Measurements from ENCODE around the gene DCXR. TPM values are rescaled to one million over a fixed set of nuclear protein-coding genes. Genes with fewer than 3 reads are reported as not detected.
A peak's percentile ranks its signal among the peaks of the same experiment; 100 is the strongest.

Gene DCXR
- total RNA-seq, 1 experiment from 2014 or later: 111 TPM

DNA sequence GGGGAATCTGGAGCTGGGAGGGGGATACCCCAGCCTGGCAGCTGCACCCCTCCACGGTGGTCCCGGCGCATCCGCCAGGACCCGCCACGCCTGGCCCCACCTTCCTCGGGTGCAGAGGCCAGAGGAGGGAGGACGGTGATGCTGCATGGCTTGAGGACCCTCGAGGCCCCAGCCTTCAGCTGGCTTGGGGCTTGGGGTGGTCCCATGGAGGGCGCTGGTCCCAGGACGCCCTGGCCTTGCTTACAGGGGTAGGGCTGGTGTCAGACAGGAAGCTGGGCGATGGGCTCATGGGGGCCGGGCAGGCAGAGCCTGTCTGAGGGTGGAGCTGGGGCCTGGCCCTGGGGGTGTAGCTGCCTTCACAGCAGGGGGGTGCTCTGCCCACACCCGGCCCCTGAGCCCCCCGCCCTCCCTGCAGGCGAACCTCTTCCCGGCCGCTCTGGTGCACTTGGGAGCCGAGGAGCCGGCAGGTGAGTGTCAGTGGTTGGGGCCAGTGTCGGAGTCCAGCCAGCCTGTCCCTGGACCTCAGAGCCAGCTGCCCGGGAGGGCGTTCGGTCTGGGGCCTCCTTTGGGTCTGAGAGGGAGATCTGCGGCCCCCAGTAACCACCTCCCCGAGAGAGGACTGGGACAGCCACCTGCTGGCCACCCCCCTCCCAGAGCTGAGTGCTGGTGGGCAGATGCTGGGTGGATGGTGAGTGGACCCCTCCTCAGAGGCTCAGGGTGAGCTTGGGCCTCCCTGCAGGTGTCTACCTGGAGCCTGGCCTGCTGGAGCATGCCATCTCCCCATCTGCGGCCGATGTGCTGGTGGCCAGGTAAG is 21.2 kb downstream of the DCXR start:
- intact Hi-C loops (cut with micrococcal nuclease): no loop called here
- no peak for DNase-seq (ENCODE audit: unreplicated experiment)

DNA sequence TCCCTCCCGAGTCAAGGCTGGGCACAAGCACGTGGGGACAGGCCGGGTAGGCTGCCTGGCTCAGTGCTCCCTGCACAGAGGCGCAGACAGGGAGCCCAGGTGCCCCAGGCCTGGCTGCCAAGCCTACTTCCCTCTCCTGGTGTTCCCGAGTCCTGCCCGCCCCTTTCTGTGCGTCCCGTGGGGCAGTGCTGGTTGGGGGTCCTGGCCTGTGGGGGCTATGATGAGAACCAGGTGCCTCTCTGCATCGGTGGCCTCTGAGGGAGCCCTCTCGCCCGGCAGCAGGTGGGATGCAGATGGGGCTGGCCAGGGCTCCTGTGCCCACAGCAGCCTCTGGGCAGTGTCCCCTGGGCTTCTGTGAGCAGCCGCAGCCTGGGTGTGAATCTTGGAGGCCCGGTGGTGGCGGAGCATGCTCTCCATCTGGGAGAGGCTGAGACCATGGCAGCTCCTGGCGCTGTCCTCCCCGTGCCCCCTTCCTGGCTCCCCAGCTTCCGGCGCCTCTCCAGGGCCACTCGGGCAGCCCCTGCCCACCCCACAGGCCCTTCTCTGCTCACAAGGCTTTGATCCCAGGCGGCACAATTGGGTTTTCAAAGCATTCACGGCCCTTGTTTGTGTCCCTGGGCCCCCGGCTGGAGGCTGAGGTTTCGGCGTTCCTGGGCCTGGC is 22.1 kb downstream of the DCXR start:
- Mint-ChIP-seq H3K4me1 (ENCODE audit: insufficient read depth, unreplicated experiment) (peaks cover 1% of the 10 kb centered on the region), H3K27me3 (ENCODE audit: insufficient read depth, unreplicated experiment) (no peaks in the 10 kb centered on the region), H3K9me3 (ENCODE audit: unreplicated experiment) (no peaks in the 10 kb centered on the region), H3K36me3 (ENCODE audit: insufficient read depth, unreplicated experiment) (peaks cover 5% of the 10 kb centered on the region), H3K4me3 (ENCODE audit: unreplicated experiment) (no peak overlapping the region), H3K27ac (ENCODE audit: low read depth, unreplicated experiment) (no peak overlapping the region)
- ChIA-PET CTCF (interaction anchor here (1.5 kb wide), 1 partner anchor 56 kb away, joined by 10 read pairs; no protein-coding TSS in a partner anchor), POLR2A (interaction anchor here (1.1 kb wide), 1 partner anchor 24 kb away, joined by 3 read pairs; no protein-coding TSS in a partner anchor)
- no peak for TF ChIP-seq CTCF (IDR thresholded peaks at IDR 0.05; ENCODE audit: unreplicated experiment)
- DNase-seq (ENCODE audit: unreplicated experiment): no peak
- no TSS peak for BruUV-seq (replicated peaks)
- intact Hi-C loops (cut with micrococcal nuclease): no loop called here

More for the DNA sequence above, 21.2 kb downstream of the DCXR start:
- BruUV-seq (replicated peaks): no TSS peak
- Mint-ChIP-seq H3K36me3 (ENCODE audit: insufficient read depth, unreplicated experiment) (peaks cover 5% of the 10 kb centered on the region), H3K27me3 (ENCODE audit: insufficient read depth, unreplicated experiment) (no peaks in the 10 kb centered on the region), H3K4me1 (ENCODE audit: insufficient read depth, unreplicated experiment) (peaks cover 6% of the 10 kb centered on the region), H3K27ac (ENCODE audit: low read depth, unreplicated experiment) (no peak overlapping the region), H3K4me3 (ENCODE audit: unreplicated experiment) (no peak overlapping the region), H3K9me3 (ENCODE audit: unreplicated experiment) (no peaks in the 10 kb centered on the region)
- ChIA-PET POLR2A (interaction anchor here (1.4 kb wide), 1 partner anchor 25 kb away, joined by 4 read pairs; no protein-coding TSS in a partner anchor), CTCF (interaction anchor here (0.7 to 1.5 kb wide), 3 partner anchors 13 to 57 kb away, joined by 4 to 10 read pairs (median 4); partner anchors contain the start of gene NOTUM)
- TF ChIP-seq CTCF (IDR thresholded peaks at IDR 0.05; ENCODE audit: unreplicated experiment): no peak

DNA sequence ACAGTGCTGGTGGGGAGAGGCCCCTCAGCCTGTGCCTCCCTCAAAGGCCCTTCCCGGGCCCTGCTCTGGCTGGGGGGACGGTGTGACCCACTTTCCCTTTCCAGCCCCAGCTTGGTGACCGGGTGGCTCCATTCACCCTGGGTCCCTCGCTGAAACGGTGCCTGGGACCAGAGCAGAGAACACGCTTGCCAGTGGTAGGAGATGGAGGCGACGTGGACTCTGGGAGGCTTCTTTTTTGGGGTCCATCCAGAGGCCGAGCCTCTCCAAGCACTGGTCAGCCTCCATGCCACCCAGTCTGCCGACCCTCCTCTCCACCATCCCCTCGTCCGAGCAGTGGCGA is 22.6 kb downstream of the DCXR start:
- DNase-seq (ENCODE audit: unreplicated experiment): no peak
- BruUV-seq (replicated peaks): no TSS peak
- CTCF ChIA-PET: interaction anchor here (0.6 to 1.5 kb wide), 3 partner anchors 56 to 163 kb away, joined by 3 to 10 read pairs (median 4); no protein-coding TSS in a partner anchor
- intact Hi-C loops (cut with micrococcal nuclease): no loop called here
- no peak for TF ChIP-seq CTCF (IDR thresholded peaks at IDR 0.05; ENCODE audit: unreplicated experiment)
- Mint-ChIP-seq H3K36me3 (ENCODE audit: insufficient read depth, unreplicated experiment) (peaks cover 8% of the 10 kb centered on the region), H3K9me3 (ENCODE audit: unreplicated experiment) (no peaks in the 10 kb centered on the region), H3K27me3 (ENCODE audit: insufficient read depth, unreplicated experiment) (no peaks in the 10 kb centered on the region), H3K4me3 (ENCODE audit: unreplicated experiment) (no peak overlapping the region), H3K4me1 (ENCODE audit: insufficient read depth, unreplicated experiment) (no peaks in the 10 kb centered on the region), H3K27ac (ENCODE audit: low read depth, unreplicated experiment) (no peak overlapping the region)
- POLR2A ChIA-PET: interaction anchor here (1.1 kb wide), 1 partner anchor 23 kb away, joined by 3 read pairs; no protein-coding TSS in a partner anchor

GRCh38 chr17:82014432-82014831 is 23.1 kb downstream of the DCXR start:
- ChIA-PET POLR2A (interaction anchor here (1.1 kb wide), 1 partner anchor 23 kb away, joined by 3 read pairs; no protein-coding TSS in a partner anchor), CTCF (interaction anchor here (0.6 to 1.3 kb wide), 3 partner anchors 44 to 162 kb away, joined by 3 to 4 read pairs (median 4); no protein-coding TSS in a partner anchor)
- H3K9me3 Mint-ChIP-seq (ENCODE audit: unreplicated experiment): no peaks in the 10 kb centered on the region
- H3K4me1 Mint-ChIP-seq (ENCODE audit: insufficient read depth, unreplicated experiment): no peaks in the 10 kb centered on the region
- H3K27me3 Mint-ChIP-seq (ENCODE audit: insufficient read depth, unreplicated experiment): no peaks in the 10 kb centered on the region
- H3K36me3 Mint-ChIP-seq (ENCODE audit: insufficient read depth, unreplicated experiment): peaks cover 11% of the 10 kb centered on the region
- no peak overlapping the region for H3K27ac Mint-ChIP-seq (ENCODE audit: low read depth, unreplicated experiment)
- no TSS peak for BruUV-seq (replicated peaks)
- intact Hi-C loops (cut with micrococcal nuclease): no loop called here
- DNase-seq (ENCODE audit: unreplicated experiment): peak; percentile 25
- TF ChIP-seq CTCF (IDR thresholded peaks at IDR 0.05; ENCODE audit: unreplicated experiment): no peak
- H3K4me3 Mint-ChIP-seq (ENCODE audit: unreplicated experiment): no peak overlapping the region
